Esophagus squamous epithelium (tissue), 5 donors: ENCODE measurements around the gene NMB. TPM values are rescaled to one million over a fixed set of nuclear protein-coding genes. Genes with fewer than 3 reads are reported as not detected.
A peak's percentile ranks its signal among the peaks of the same experiment; 100 is the strongest.

Experiments used
- DNase-seq: peaks from one replicate; lab custom pipeline; 2025; lab: John Stamatoyannopoulos, UW
- H3K27ac ChIP-seq, 4 donors: fragments of 200-600 bp; sonication (generic); one replicate each; pipeline ENCODE4 v1.5.1; 2016 to 2019; ENCODE audit warnings: mild to moderate bottlenecking in 1 of 4
- H3K27me3 ChIP-seq, 4 donors: fragments of 200-600 bp; sonication (generic); 1 replicate in 3 of 4; 2 replicates in 1 of 4; pipeline versions ENCODE4 v1.5.1 to v1.6.0; 2017 to 2021; ENCODE audit warnings: antibody characterized with exemption in 1 of 4
- H3K36me3 ChIP-seq, 3 donors: fragments of 200-600 bp; sonication (generic); one replicate each; pipeline ENCODE4 v1.5.1; 2016 to 2019
- H3K4me1 ChIP-seq, 3 donors: fragments of 200-600 bp; sonication (generic); one replicate each; pipeline ENCODE4 v1.5.1; 2017 to 2019
- H3K4me3 ChIP-seq, 4 donors: fragments of 200-600 bp; sonication (generic); 1 replicate in 3 of 4; 2 replicates in 1 of 4; pipeline ENCODE4 v1.5.1; 2016 to 2019; ENCODE audit warnings: mild to moderate bottlenecking in 2 of 4, moderate library complexity in 1 of 4
- H3K9me3 ChIP-seq, 3 donors: fragments of 200-600 bp; sonication (generic); one replicate each; pipeline ENCODE4 v1.5.1; 2016 to 2019
- POLR2A ChIP-seq, 4 donors: fragments of 450-650 bp; IDR thresholded peaks; one replicate each; pipeline ENCODE4 v1.6.1; 2017; ENCODE audit warnings: antibody characterized with exemption in 4 of 4, mild to moderate bottlenecking in 4 of 4, moderate library complexity in 3 of 4
- WGBS, 2 donors: methylation state at CpG; one replicate each; pipeline ENCODE4 v1.1.5; 2018; 5-methylcytosine and 5-hydroxymethylcytosine counted together
- intact Hi-C: fragments of 100-400 bp; cut with DNase I; formaldehyde crosslinking; loops from one replicate; pipeline ENCODE4 v1.15.0; 2022
- total RNA-seq, 4 donors: library from RNA; depleted of rRNA; stranded (reverse); fragments of >200 nt; gene quantifications; one replicate each; pipeline ENCODE4 v1.1.0, GENCODE V29; 2016
- TF ChIP-seq, protein P1 (sequence below), 6 experiments: fragments of 450-650 bp in 4 of 6; fragments of 200-600 bp in 2 of 6; sonication (generic) in 2 of 6; IDR thresholded peaks; one replicate each; pipeline ENCODE4 v1.5.1; 2016 to 2019; ENCODE audit warnings: antibody characterized with exemption in 6 of 6, mild to moderate bottlenecking in 4 of 6, moderate library complexity in 4 of 6
- donor health status: DM: yes; HTN: yes; CAD: no.

NMB gene
- total RNA-seq, 4 donors from 2014 or later = 2.3 to 20.6 (median 11.0) TPM

- intact Hi-C loops = no loop called here
- H3K27me3 ChIP-seq = no peaks in the 10 kb centered on the region
- peak within 1 kb of the TSS; percentile 83 to 92 (median 90) for H3K27ac ChIP-seq
- H3K9me3 ChIP-seq = no peaks in the 10 kb centered on the region
- peak within 1 kb of the TSS; percentile 63 to 94 (median 82) for H3K4me3 ChIP-seq
- H3K4me1 ChIP-seq = peaks cover 24 to 77% (median 24%) of the 10 kb centered on the region in 3 donors
- WGBS, 2 donors = 0 to 2% methylated on average over 21 to 22 of the region's 49 CpGs
- DNase-seq = peak; percentile 57
- peaks cover under 1 to 33% (median 16%) of the 10 kb centered on the region in 3 donors for H3K36me3 ChIP-seq
- peak in 2 of 4 donors; percentile 60 to 69 for TF ChIP-seq POLR2A (IDR thresholded peaks at IDR 0.05)
- TF ChIP-seq, protein P1, sequence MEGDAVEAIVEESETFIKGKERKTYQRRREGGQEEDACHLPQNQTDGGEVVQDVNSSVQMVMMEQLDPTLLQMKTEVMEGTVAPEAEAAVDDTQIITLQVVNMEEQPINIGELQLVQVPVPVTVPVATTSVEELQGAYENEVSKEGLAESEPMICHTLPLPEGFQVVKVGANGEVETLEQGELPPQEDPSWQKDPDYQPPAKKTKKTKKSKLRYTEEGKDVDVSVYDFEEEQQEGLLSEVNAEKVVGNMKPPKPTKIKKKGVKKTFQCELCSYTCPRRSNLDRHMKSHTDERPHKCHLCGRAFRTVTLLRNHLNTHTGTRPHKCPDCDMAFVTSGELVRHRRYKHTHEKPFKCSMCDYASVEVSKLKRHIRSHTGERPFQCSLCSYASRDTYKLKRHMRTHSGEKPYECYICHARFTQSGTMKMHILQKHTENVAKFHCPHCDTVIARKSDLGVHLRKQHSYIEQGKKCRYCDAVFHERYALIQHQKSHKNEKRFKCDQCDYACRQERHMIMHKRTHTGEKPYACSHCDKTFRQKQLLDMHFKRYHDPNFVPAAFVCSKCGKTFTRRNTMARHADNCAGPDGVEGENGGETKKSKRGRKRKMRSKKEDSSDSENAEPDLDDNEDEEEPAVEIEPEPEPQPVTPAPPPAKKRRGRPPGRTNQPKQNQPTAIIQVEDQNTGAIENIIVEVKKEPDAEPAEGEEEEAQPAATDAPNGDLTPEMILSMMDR (IDR thresholded peaks at IDR 0.05) = peak in 1 of 6 experiments; percentile 23
These were observed 3.9 kb downstream of the NMB start, which contains the start of gene WDR73 for GRCh38 chr15:84653910-84654688. Gene WDR73, minus strand, starts transcription at chr15:84654283. Its CDS starts 9 bp downstream, at chr15:84654274.

- Histone ChIP-seq H3K4me3 (peak overlapping the region; percentile 63 to 94 (median 82)), H3K27ac (peak overlapping the region; percentile 83 to 92 (median 90)), H3K4me1 (peaks cover 21 to 77% (median 22%) of the 10 kb centered on the region in 3 donors), H3K27me3 (no peaks in the 10 kb centered on the region), H3K36me3 (peaks cover 6 to 39% (median 22%) of the 10 kb centered on the region in 3 donors), H3K9me3 (no peaks in the 10 kb centered on the region)
- intact Hi-C loops = no loop called here
- no peak for TF ChIP-seq POLR2A (IDR thresholded peaks at IDR 0.05)
- TF ChIP-seq, protein P1 (IDR thresholded peaks at IDR 0.05) = no peak
- WGBS, 2 donors = 3 to 8% methylated on average over 4 to 7 of the region's 7 CpGs
- DNase-seq = no peak
These were observed 4.5 kb downstream of the NMB start for GRCh38 chr15:84653584-84653909.

DNA sequence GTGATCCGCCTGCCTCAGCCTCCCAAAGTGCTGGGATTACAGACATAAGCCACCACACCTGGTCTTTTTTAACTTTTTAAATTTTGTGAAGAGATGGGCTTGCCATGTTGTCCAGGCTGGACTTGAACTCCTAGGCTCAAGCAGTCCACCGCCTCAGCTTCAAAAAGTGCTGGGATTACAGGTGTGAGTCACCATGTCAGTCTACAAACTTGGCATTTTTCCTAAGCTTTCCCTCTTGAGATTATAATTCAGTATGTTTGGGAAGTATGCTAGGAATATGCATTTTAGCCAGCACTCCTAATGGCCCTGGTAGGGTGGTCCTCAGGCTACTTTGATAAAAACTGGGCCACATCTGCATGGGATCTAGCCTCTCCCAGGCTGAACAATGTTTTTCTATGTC is 8.3 kb downstream of the NMB start:
- DNase-seq = no peak
- no peaks in the 10 kb centered on the region for H3K27me3 ChIP-seq
- H3K36me3 ChIP-seq = peaks cover 30 to 77% (median 53%) of the 10 kb centered on the region in 3 donors
- intact Hi-C loops = no loop called here
- WGBS, 2 donors = 73 to 84% methylated on average over 2 of the region's 2 CpGs
- TF ChIP-seq, protein P1 (IDR thresholded peaks at IDR 0.05) = no peak
- no peak for TF ChIP-seq POLR2A (IDR thresholded peaks at IDR 0.05)
- no peak overlapping the region for H3K4me3 ChIP-seq
- H3K27ac ChIP-seq = no peak overlapping the region
- peaks cover 10 to 47% (median 11%) of the 10 kb centered on the region in 3 donors for H3K4me1 ChIP-seq
- H3K9me3 ChIP-seq = no peaks in the 10 kb centered on the region

DNA sequence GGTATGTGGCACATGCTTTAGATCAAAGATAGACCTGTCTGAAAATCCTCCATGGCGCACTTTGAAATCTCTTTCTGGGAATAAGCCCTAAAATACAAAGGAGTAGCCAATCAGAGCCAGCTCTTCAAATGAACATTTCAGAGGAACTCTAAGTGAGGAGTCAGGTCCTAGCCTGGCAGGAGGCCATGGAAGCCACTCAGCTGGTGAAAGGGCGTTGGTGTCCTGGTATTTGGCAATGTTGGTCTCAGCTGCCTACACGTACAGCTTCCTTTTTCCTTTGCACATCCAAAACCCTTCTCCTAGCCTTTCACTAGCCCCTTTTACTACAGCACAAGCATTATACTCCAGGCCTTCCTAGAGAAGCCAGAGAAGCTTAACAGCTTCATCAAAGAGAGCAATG is 9.5 kb downstream of the NMB start:
- 29 to 52% methylated on average over 2 to 3 of the region's 3 CpGs for WGBS, 2 donors
- Histone ChIP-seq H3K27ac (no peak overlapping the region), H3K4me3 (no peak overlapping the region), H3K36me3 (peaks cover 30 to 89% (median 54%) of the 10 kb centered on the region in 3 donors), H3K4me1 (peaks cover 8 to 43% (median 10%) of the 10 kb centered on the region in 3 donors), H3K27me3 (no peaks in the 10 kb centered on the region), H3K9me3 (no peaks in the 10 kb centered on the region)
- intact Hi-C loops = no loop called here
- TF ChIP-seq, protein P1 (IDR thresholded peaks at IDR 0.05) = no peak
- no peak for TF ChIP-seq POLR2A (IDR thresholded peaks at IDR 0.05)
- no peak for DNase-seq

DNA sequence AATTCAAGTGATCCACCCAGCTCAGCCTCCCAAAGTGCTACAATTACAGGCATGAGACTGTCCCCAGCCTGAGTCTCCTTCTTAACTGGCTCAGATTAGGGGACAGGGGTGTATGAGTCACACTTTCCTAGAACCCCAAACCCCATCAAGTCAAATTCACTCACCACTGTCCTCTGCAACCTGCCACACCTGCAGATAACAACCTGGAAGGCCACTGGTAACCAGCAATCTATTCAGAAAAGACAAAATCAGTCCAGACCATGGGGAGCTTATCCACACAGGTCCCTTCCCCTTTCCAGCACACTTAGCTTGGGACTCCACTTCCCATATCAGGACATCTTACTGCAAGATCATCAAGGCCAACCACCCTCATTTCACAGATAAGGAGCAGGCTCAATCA is 10.3 kb downstream of the NMB start:
- no peaks in the 10 kb centered on the region for H3K27me3 ChIP-seq
- H3K27ac ChIP-seq = no peak overlapping the region
- H3K36me3 ChIP-seq = peaks cover 30 to 97% (median 56%) of the 10 kb centered on the region in 3 donors
- H3K4me3 ChIP-seq = no peak overlapping the region
- TF ChIP-seq, protein P1 (IDR thresholded peaks at IDR 0.05) = no peak
- no peak for TF ChIP-seq POLR2A (IDR thresholded peaks at IDR 0.05)
- no peaks in the 10 kb centered on the region for H3K9me3 ChIP-seq
- intact Hi-C loops = no loop called here
- peaks cover 0 to 35% (median 3%) of the 10 kb centered on the region in 3 donors for H3K4me1 ChIP-seq
- DNase-seq = no peak
